ENCODE data around the gene ZDHHC11B.

Gene ZDHHC11B

DNA sequence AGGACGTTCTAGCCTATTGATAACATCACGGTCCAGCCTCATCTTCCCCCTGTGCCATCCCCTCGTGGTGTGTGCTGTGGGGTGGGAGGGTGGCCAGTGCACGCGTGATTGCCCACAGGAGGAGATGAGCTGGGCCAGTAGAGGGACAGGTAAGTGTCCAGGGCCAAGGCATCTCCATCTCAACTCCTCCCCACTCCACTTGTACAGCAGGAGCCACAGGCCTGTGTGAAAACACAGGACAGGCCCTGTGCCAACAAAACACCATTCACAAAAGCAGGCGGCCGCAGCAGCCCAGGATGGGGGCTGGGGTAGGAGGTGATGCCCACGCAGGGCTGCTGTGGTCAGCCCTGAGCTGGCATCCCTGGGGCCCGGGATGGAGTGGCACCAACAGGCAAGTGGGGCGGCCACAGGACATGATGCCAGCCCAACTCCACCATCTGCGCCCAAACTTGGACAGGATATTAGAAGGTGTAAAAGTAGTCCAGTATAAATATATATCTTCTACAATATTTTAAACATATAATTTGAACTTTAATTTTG is 124.0 kb downstream of the ZDHHC11B start:
- DNase-seq (ENCODE audit: low read depth) = no peak

Measured in non-pigmented ciliary epithelial cell (primary cell).